SH-SY5Y (cell line): Measurements from ENCODE around the gene NPIPB8.

ENCODE experiments used
- GATA2 ChIP-seq: IDR thresholded peaks from 2 replicates; pipeline ENCODE4 v1.6.1; 2011; ENCODE audit warnings: mild to moderate bottlenecking, low read depth, low read length
- GATA3 ChIP-seq: IDR thresholded peaks from 2 replicates; pipeline ENCODE4 v1.6.1; 2011; ENCODE audit warnings: low read depth, mild to moderate bottlenecking, low read length, moderate library complexity

DNA sequence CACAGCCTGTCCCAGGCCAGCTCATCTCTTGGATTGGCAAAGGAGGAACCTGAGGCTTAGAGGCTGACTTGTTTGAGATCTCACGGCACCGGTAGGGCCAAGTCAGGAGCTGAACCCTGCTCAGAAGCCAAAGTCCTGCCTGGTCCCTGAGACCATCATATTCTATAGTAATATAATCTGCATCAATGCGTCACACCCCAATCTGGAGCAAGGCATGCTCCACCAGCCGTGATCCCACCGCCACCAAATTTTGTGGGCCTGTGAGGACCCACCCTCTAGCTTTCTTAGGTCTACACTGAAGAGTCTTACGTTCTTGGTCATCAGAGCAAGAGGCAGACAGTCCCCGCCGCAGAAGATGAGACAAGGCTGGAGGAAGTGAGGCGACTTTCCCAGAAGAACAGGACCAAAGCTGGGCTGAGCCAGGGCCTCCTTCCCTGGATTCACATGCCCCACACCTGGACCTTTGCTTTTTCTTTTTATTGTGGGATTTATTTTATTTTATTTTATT is 30.7 kb upstream of the NPIPB8 start:
- TF ChIP-seq GATA3 (no peak), GATA2 (no peak)
